ENCODE data around the gene MAP7. TPM values are rescaled to one million over a fixed set of nuclear protein-coding genes. Genes with fewer than 3 reads are reported as not detected.

The MAP7 gene
- total RNA-seq, 2 experiments from 2014 or later, result 0.45 to 0.49 TPM

- POLR2A ChIA-PET, result no interaction called here
- Mint-ChIP-seq H3K27ac (no peak overlapping the region), H3K4me1 (ENCODE audit: low read depth) (peaks cover 19% of the 10 kb centered on the region)
Measured at GRCh38 chr6:136508725-136509392, 41.4 kb downstream of the MAP7 start.

GRCh38 chr6:136506124-136506799, 44.0 kb downstream of the MAP7 start:
- H3K9me3 ChIP-seq (ENCODE audit: control insufficient read depth in 1 of 2, insufficient read depth in 1 of 2, low read length in 2 of 2), result no peaks in the 10 kb centered on the region
- no peak for TF ChIP-seq CTCF (IDR thresholded peaks at IDR 0.05)
- no peak overlapping the region for H3K4me3 Mint-ChIP-seq
- peaks cover 8% of the 10 kb centered on the region for H3K4me1 ChIP-seq (ENCODE audit: insufficient read depth, low read length)
- H3K4me3 ChIP-seq (ENCODE audit: low read length), result no peak overlapping the region
- no peaks in the 10 kb centered on the region for H3K9me3 Mint-ChIP-seq
- no peaks in the 10 kb centered on the region for H3K36me3 ChIP-seq (ENCODE audit: insufficient read depth, low read length)
- H3K27me3 Mint-ChIP-seq, result no peaks in the 10 kb centered on the region
- H3K27me3 ChIP-seq (ENCODE audit: control insufficient read depth in 1 of 2, insufficient read depth in 2 of 2, low read length in 2 of 2), result no peaks in the 10 kb centered on the region
- ChIA-PET POLR2A (no interaction called here), CTCF (no interaction called here)
- no peak overlapping the region for H3K27ac Mint-ChIP-seq
- DNase-seq, result no peak
- H3K4me1 Mint-ChIP-seq (ENCODE audit: low read depth), result peaks cover 15% of the 10 kb centered on the region
- intact Hi-C loops (cut with DNase I, micrococcal nuclease), result no loop called here
- H3K27ac ChIP-seq (ENCODE audit: low read depth in 1 of 2, low read length in 2 of 2), result no peak overlapping the region
- H3K36me3 Mint-ChIP-seq (ENCODE audit: low read depth), result no peaks in the 10 kb centered on the region
- no peak for ATAC-seq (ENCODE audit: poor library complexity)

More at GRCh38 chr6:136508725-136509392, 41.4 kb downstream of the MAP7 start:
- Histone ChIP-seq H3K36me3 (ENCODE audit: insufficient read depth, low read length) (no peaks in the 10 kb centered on the region), H3K4me3 (ENCODE audit: low read length) (no peak overlapping the region), H3K4me1 (ENCODE audit: insufficient read depth, low read length) (peaks cover 8% of the 10 kb centered on the region), H3K27ac (ENCODE audit: low read depth in 1 of 2, low read length in 2 of 2) (no peak overlapping the region), H3K9me3 (ENCODE audit: control insufficient read depth in 1 of 2, insufficient read depth in 1 of 2, low read length in 2 of 2) (no peaks in the 10 kb centered on the region), H3K27me3 (ENCODE audit: control insufficient read depth in 1 of 2, insufficient read depth in 2 of 2, low read length in 2 of 2) (no peaks in the 10 kb centered on the region)
- no peak for ATAC-seq (ENCODE audit: poor library complexity)
- intact Hi-C loops (cut with DNase I, micrococcal nuclease), result no loop called here
- Mint-ChIP-seq H3K36me3 (ENCODE audit: low read depth) (no peaks in the 10 kb centered on the region), H3K9me3 (no peaks in the 10 kb centered on the region), H3K4me3 (no peak overlapping the region), H3K27me3 (no peaks in the 10 kb centered on the region)
- no peak for DNase-seq
- CTCF ChIA-PET, result no interaction called here
- no peak for TF ChIP-seq CTCF (IDR thresholded peaks at IDR 0.05)

GRCh38 chr6:136503303-136504029, 46.8 kb downstream of the MAP7 start:
- DNase-seq, result no peak
- Histone ChIP-seq H3K9me3 (ENCODE audit: control insufficient read depth in 1 of 2, insufficient read depth in 1 of 2, low read length in 2 of 2) (no peaks in the 10 kb centered on the region), H3K36me3 (ENCODE audit: insufficient read depth, low read length) (no peaks in the 10 kb centered on the region), H3K27me3 (ENCODE audit: control insufficient read depth in 1 of 2, insufficient read depth in 2 of 2, low read length in 2 of 2) (no peaks in the 10 kb centered on the region), H3K4me3 (ENCODE audit: low read length) (no peak overlapping the region), H3K27ac (ENCODE audit: low read depth in 1 of 2, low read length in 2 of 2) (no peak overlapping the region), H3K4me1 (ENCODE audit: insufficient read depth, low read length) (no peaks in the 10 kb centered on the region)
- ATAC-seq (ENCODE audit: poor library complexity), result no peak
- Mint-ChIP-seq H3K27me3 (no peaks in the 10 kb centered on the region), H3K4me3 (no peak overlapping the region), H3K36me3 (ENCODE audit: low read depth) (no peaks in the 10 kb centered on the region), H3K4me1 (ENCODE audit: low read depth) (no peaks in the 10 kb centered on the region), H3K27ac (no peak overlapping the region), H3K9me3 (no peaks in the 10 kb centered on the region)
- ChIA-PET POLR2A (no interaction called here), CTCF (interaction anchor here (1.8 kb wide), 1 partner anchor 12 kb away, joined by 5 read pairs; no protein-coding TSS in a partner anchor)
- intact Hi-C loops (cut with DNase I, micrococcal nuclease), result no loop called here
- TF ChIP-seq CTCF (IDR thresholded peaks at IDR 0.05), result no peak

Measured in CD4-positive, alpha-beta T cell (primary cell).